ENCODE results near the gene CARHSP1.

DNA sequence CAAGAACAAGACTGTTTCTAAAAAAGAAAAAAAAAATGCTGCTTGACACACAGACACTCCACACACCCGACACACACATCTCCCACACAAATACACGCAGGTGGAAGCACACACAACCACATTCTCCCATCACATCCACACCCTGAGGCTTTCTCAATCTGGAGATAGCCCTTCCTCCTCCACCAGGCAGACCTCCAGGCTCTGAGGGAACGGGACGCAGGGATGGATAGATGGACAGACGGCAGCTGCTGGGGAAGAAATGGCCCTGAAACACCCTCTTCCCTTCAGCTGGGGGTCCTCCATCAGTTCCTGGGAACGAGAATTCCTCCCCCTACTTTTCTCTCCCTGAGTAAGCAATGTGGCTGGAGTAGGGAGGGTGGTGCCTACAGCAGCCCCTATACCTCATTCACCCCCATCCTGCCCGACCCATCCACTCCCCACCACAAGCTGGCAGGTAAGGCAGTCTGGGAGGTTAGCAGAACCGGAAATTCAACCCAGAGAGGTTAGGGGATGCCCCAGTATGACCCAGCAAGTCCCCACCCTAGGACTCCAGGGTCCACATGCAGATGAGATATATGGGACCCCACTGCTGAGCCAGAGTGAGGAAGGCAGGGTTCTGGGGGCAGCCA, 9.2 kb upstream of the CARHSP1 start:
- TF ChIP-seq MXI1 (IDR thresholded peaks at IDR 0.05; ENCODE audit: borderline replicate concordance, low read depth, low read length), result no peak
- no peak for TF ChIP-seq MAFK (IDR thresholded peaks at IDR 0.05; ENCODE audit: low read depth, low read length)
- TF ChIP-seq, protein P1, sequence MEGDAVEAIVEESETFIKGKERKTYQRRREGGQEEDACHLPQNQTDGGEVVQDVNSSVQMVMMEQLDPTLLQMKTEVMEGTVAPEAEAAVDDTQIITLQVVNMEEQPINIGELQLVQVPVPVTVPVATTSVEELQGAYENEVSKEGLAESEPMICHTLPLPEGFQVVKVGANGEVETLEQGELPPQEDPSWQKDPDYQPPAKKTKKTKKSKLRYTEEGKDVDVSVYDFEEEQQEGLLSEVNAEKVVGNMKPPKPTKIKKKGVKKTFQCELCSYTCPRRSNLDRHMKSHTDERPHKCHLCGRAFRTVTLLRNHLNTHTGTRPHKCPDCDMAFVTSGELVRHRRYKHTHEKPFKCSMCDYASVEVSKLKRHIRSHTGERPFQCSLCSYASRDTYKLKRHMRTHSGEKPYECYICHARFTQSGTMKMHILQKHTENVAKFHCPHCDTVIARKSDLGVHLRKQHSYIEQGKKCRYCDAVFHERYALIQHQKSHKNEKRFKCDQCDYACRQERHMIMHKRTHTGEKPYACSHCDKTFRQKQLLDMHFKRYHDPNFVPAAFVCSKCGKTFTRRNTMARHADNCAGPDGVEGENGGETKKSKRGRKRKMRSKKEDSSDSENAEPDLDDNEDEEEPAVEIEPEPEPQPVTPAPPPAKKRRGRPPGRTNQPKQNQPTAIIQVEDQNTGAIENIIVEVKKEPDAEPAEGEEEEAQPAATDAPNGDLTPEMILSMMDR (conservative IDR thresholded peaks at IDR 0.05; ENCODE audit: low read depth, low read length), result no peak
- no peak for TF ChIP-seq RAD21 (IDR thresholded peaks at IDR 0.05; ENCODE audit: low read length)
- no peak for TF ChIP-seq CEBPB (IDR thresholded peaks at IDR 0.05; ENCODE audit: low read depth, low read length)
